ENCODE measurements around the gene GTF3C2.

The GTF3C2 gene

GRCh38 chr2:27312152-27312551, 44.4 kb downstream of the GTF3C2 start:
- DNase-seq (ENCODE audit: low read depth), result no peak
- TF ChIP-seq POLR2A (IDR thresholded peaks at IDR 0.05; ENCODE audit: extremely low read depth, insufficient read length) (no peak), MYC (IDR thresholded peaks at IDR 0.05; ENCODE audit: low read depth, low read length) (no peak)
- no peak overlapping the region for H3K4me3 ChIP-seq (ENCODE audit: low read depth, low read length)

- no peak overlapping the region for H3K4me3 ChIP-seq (ENCODE audit: low read depth, low read length)
- no peak for DNase-seq (ENCODE audit: low read depth)
- TF ChIP-seq CTCF (IDR thresholded peaks at IDR 0.05; ENCODE audit: low read depth, low read length), result no peak
- no peak for TF ChIP-seq POLR2A (IDR thresholded peaks at IDR 0.05; ENCODE audit: extremely low read depth, insufficient read length)
- TF ChIP-seq MAX (IDR thresholded peaks at IDR 0.05; ENCODE audit: low read depth, low read length), result no peak
- TF ChIP-seq MYC (IDR thresholded peaks at IDR 0.05; ENCODE audit: low read depth, low read length), result no peak
Observed at GRCh38 chr2:27309651-27310050, 46.9 kb downstream of the GTF3C2 start.

GRCh38 chr2:27308359-27308881, 48.1 kb downstream of the GTF3C2 start, which contains the start of gene UCN:
Gene UCN, minus strand, starts transcription at chr2:27308445. Its CDS starts 550 bp downstream, at chr2:27307895.
- H3K4me3 ChIP-seq (ENCODE audit: low read depth, low read length), result no peak within 1 kb of the TSS
- TF ChIP-seq MYC (IDR thresholded peaks at IDR 0.05; ENCODE audit: low read depth, low read length), result no peak
- no peak for DNase-seq (ENCODE audit: low read depth)

- DNase-seq (ENCODE audit: low read depth), result no peak
- no peak overlapping the region for H3K4me3 ChIP-seq (ENCODE audit: low read depth, low read length)
- TF ChIP-seq MAX (IDR thresholded peaks at IDR 0.05; ENCODE audit: low read depth, low read length) (no peak), MYC (IDR thresholded peaks at IDR 0.05; ENCODE audit: low read depth, low read length) (no peak), CTCF (IDR thresholded peaks at IDR 0.05; ENCODE audit: low read depth, low read length) (no peak)
Observed at GRCh38 chr2:27307545-27308358, 48.8 kb downstream of the GTF3C2 start.

- H3K4me3 ChIP-seq (ENCODE audit: low read depth, low read length), result no peak overlapping the region
- TF ChIP-seq POLR2A (IDR thresholded peaks at IDR 0.05; ENCODE audit: extremely low read depth, insufficient read length) (no peak), MAX (IDR thresholded peaks at IDR 0.05; ENCODE audit: low read depth, low read length) (no peak), MYC (IDR thresholded peaks at IDR 0.05; ENCODE audit: low read depth, low read length) (no peak), CTCF (IDR thresholded peaks at IDR 0.05; ENCODE audit: low read depth, low read length) (no peak)
- DNase-seq (ENCODE audit: low read depth), result no peak
Observed at GRCh38 chr2:27307287-27307544, 49.3 kb downstream of the GTF3C2 start.

GRCh38 chr2:27306573-27307286, 49.8 kb downstream of the GTF3C2 start:
- no peak for DNase-seq (ENCODE audit: low read depth)

More at GRCh38 chr2:27306573-27307286, 49.8 kb downstream of the GTF3C2 start:
- TF ChIP-seq CTCF (IDR thresholded peaks at IDR 0.05; ENCODE audit: low read depth, low read length) (no peak), MYC (IDR thresholded peaks at IDR 0.05; ENCODE audit: low read depth, low read length) (no peak), MAX (IDR thresholded peaks at IDR 0.05; ENCODE audit: low read depth, low read length) (no peak), POLR2A (IDR thresholded peaks at IDR 0.05; ENCODE audit: extremely low read depth, insufficient read length) (no peak)
- no peak overlapping the region for H3K4me3 ChIP-seq (ENCODE audit: low read depth, low read length)
